Measurements from ENCODE around the gene CLPTM1L.

- TF ChIP-seq CTCF (IDR thresholded peaks at IDR 0.05): no peak
- TF ChIP-seq ZFX (IDR thresholded peaks at IDR 0.05; ENCODE audit: borderline replicate concordance): no peak
Observed at GRCh38 chr5:1345876-1346626, 1.2 kb upstream of the CLPTM1L start.
